Measurements from ENCODE around the gene APEH.
A peak's percentile ranks its signal among the peaks of the same experiment; 100 is the strongest.

Gene APEH

DNA sequence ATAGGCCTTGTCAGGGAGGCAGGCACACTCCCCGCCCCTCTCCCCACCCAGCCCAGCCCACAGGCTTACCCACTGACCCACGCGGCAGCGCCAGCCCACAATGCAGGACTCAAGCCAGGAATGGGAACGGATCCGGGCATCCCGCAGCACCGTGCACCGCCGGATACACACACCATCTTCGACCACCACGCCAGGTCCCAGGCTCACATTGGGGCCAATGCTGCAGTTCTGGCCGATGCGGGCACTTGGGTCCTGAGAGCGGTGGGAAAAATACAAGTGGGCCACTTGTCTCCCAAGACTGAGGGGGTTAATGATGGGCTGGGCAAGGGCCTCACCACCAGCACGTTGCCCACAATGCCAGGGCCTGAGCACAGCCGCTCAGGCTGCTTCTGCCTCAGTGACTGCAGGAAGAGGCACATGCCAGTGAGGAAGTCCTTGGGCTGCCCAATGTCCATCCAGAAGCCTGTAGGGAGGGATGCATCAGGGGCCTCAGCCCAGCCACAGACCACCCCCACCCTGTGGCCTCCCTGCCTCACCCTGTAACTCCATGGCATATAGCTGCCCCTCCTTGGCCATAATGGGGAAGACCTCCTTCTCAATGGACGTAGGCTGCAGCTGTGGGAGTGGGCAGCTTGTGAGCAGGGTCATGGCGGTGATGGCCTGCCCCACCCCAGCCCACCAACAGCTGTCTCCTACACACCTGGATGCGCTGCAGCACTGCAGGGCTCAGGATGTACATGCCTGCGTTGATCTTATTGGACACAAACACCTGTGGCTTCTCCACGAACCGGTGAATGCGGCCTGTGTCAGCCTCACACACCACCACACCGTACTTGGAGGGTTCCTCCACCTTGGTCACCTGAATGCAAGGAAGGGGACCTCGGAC lies 48.0 kb downstream of the APEH start:
- FAIRE-seq (no peak), DNase-seq (ENCODE audit: extremely low spot score, insufficient read length, low read depth) (no peak)

GRCh38 chr3:49722896-49723295 lies 48.7 kb downstream of the APEH start:
- DNase-seq (ENCODE audit: extremely low spot score, insufficient read length, low read depth) (no peak), FAIRE-seq (no peak)

DNA sequence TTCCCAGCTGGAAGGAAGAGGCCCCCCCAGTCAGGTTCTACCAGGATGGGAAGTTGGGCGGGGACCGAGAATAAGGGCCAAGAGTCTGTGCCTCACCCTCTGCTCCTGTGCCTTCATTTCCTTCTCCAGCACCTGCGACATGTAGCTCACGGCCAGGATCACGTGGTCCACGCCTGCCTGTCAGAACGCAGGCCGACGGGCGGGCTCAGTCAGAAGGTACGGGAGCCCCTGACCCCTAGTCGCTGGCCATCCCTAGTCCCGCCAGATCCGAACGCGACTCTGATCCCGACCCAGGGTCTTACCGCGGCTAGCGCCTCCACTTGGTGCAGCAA lies 49.1 kb downstream of the APEH start:
- peak; percentile 73 for FAIRE-seq
- DNase-seq (ENCODE audit: extremely low spot score, insufficient read length, low read depth), result peak; percentile 37

DNA sequence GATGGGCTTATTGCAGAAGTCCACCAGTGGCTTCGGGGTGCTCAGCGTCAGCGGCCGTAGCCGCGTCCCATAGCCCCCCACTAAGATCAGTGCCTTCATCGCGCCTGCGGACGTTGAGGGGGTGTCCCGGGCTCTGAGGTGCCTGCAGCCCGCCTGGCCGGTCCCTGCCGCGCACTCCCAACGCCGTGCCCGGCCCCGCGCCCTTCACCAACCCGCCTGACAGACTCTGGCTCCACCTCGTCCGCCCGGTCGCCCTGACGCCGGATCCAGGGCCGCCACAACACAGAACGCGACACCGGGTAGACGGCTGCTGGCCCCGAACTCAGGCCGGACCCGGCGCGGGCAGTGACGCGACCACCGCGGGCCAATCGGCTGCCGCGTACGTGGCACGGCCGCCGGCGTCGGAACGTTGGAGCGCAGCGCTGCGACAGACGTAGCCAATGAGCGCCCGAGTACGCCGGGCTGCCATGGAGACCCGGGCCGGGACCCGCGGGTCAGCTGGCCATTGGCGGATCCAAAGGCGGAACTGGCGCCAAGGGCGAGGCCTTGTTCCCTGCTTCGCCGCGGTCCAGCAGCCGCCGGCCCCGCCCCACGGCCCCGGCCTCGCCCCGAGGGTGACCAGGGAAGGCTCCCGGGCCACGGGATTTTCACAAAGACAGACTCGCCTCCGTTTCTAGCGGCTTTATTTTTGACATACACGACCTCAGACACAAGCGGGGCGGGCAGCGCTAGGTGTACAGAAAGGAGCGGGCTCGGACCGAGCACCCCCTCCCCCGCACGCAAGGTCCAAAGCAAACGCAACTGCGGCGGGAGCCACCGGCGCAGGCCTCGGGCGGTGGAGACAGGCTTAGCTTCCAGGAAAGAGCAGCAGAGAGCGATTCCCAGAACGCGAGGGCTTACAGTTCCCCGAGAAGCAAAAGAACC lies 49.7 kb downstream of the APEH start, which contains the start of gene GMPPB:
TSS of gene GMPPB (minus strand) at position 324 of the 924 bp plus-strand sequence. CDS start at position 99, 225 bp downstream.
- FAIRE-seq (peak; percentile 96), DNase-seq (ENCODE audit: extremely low spot score, insufficient read length, low read depth) (peak; percentile 98)

GRCh38 chr3:49724586-49724985 lies 50.4 kb downstream of the APEH start:
- FAIRE-seq (peak; percentile 71), DNase-seq (ENCODE audit: extremely low spot score, insufficient read length, low read depth) (no peak)

DNA sequence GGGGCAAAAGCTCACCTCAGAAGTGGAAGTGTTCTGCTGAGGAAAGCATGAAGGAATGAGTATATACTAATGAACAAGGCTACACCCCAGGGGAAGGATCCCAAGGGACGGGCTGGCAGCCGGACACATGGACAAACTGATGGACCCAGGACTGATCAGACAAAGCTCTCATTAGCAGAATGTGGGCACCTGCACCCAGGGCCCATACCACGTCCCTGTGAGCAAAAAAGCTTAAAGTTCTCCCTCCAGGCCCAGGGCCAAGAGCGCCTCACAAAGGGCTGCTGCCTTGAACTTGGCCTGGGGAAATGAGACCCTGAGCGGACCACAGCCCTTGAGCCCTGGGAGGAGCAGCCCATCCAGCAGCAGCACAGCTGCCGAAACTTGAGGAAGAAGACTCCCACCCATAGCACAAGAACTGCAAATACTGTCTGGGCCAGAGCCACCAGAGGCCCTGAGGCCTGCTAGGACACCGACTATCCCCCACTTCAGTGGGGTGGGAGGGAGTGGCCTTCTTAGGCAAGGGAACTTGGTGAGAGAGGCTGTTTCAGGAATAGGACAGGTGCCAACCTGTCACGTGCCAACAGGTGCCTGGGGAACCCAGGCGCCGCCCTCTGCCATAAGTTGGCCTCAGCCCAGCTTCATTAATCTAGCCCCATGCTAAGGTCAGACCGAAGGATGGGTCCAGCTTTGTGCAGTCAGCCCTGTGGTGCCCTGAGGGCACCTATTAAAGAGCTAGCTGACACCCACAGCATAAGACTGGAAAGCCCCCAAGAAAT lies 51.9 kb downstream of the APEH start:
- no peak for DNase-seq (ENCODE audit: extremely low spot score, insufficient read length, low read depth)

GRCh38 chr3:49727154-49727923 lies 53.2 kb downstream of the APEH start:
- DNase-seq (ENCODE audit: extremely low spot score, insufficient read length, low read depth) (no peak), FAIRE-seq (no peak)

More for the DNA sequence above, 51.9 kb downstream of the APEH start:
- no peak for FAIRE-seq

DNA sequence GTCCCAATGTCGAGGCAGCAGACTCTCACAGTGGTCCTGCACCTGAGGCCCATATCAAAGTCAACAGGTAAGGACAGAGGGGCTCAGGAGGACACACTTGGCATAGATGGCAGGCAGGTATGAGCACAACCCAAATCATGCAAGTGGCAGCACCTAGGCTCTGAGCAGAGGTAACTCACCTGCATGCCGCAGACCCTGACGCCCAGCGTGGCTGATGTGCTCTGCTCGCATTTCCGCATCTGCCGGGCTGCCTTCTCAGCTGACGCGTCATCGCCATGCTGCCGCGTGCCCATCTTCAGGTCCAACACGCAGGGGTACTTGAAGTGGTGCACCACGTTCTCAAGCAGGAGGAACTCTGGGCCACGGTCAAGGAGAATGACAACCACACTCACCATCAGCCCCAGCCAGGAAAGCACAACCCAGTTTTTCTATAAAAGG lies 53.8 kb downstream of the APEH start:
- DNase-seq (ENCODE audit: extremely low spot score, insufficient read length, low read depth), result no peak
- no peak for FAIRE-seq

GRCh38 chr3:49729966-49730609 lies 55.9 kb downstream of the APEH start:
- FAIRE-seq (no peak), DNase-seq (ENCODE audit: extremely low spot score, insufficient read length, low read depth) (no peak)

DNA sequence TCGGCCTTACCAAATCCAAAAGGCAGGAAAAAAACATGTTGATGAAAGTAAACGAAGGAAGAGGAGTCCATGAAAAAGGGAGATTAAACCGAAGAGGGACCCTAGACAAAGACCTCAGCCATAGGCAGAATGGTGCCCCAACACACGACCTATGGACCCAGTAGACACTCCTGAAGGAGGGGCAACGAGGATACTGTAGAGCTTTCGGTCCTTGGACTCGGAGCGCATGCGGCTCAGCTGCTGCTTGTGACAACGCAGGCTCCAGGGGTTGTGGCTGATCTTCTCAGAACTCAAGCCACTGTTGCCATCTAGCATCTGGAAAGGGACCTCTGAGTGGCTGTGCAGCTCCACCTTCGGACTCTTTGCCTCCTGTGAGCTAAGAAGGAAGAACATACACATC lies 58.4 kb downstream of the APEH start:
- FAIRE-seq, result no peak
- no peak for DNase-seq (ENCODE audit: extremely low spot score, insufficient read length, low read depth)

GRCh38 chr3:49733551-49733950 lies 59.4 kb downstream of the APEH start:
- no peak for FAIRE-seq
- DNase-seq (ENCODE audit: extremely low spot score, insufficient read length, low read depth), result no peak

Measured in GM18507 (cell line).